ENCODE results near the gene LPP.
A peak's percentile ranks its signal among the peaks of the same experiment; 100 is the strongest.

LPP gene

GRCh38 chr3:188358787-188359493, 205.0 kb downstream of the LPP start:
- DNase-seq (ENCODE audit: low read depth) = no peak
- no peak overlapping the region for H3K4me3 ChIP-seq (ENCODE audit: control insufficient read depth, low read depth, low read length)
- TF ChIP-seq CTCF (IDR thresholded peaks at IDR 0.05; ENCODE audit: control insufficient read depth, insufficient read depth, low read depth, low read length, missing control alignments) = no peak

- no peak overlapping the region for H3K4me3 ChIP-seq (ENCODE audit: control insufficient read depth, low read depth, low read length)
- TF ChIP-seq CTCF (IDR thresholded peaks at IDR 0.05; ENCODE audit: control insufficient read depth, insufficient read depth, low read depth, low read length, missing control alignments) = no peak
- no peak for DNase-seq (ENCODE audit: low read depth)
Measured at GRCh38 chr3:188360364-188360881, 206.5 kb downstream of the LPP start.

GRCh38 chr3:188361888-188362287, 207.9 kb downstream of the LPP start:
- TF ChIP-seq CTCF (IDR thresholded peaks at IDR 0.05; ENCODE audit: control insufficient read depth, insufficient read depth, low read depth, low read length, missing control alignments) = no peak
- no peak overlapping the region for H3K4me3 ChIP-seq (ENCODE audit: control insufficient read depth, low read depth, low read length)
- no peak for DNase-seq (ENCODE audit: low read depth)

GRCh38 chr3:188362405-188362831, 208.5 kb downstream of the LPP start:
- peak; percentile 5 for TF ChIP-seq CTCF (IDR thresholded peaks at IDR 0.05; ENCODE audit: control insufficient read depth, insufficient read depth, low read depth, low read length, missing control alignments)
- no peak overlapping the region for H3K4me3 ChIP-seq (ENCODE audit: control insufficient read depth, low read depth, low read length)
- DNase-seq (ENCODE audit: low read depth) = peak; percentile 59

- H3K4me3 ChIP-seq (ENCODE audit: control insufficient read depth, low read depth, low read length) = no peak overlapping the region
- no peak for TF ChIP-seq CTCF (IDR thresholded peaks at IDR 0.05; ENCODE audit: control insufficient read depth, insufficient read depth, low read depth, low read length, missing control alignments)
- no peak for DNase-seq (ENCODE audit: low read depth)
Measured at GRCh38 chr3:188365184-188365583, 211.2 kb downstream of the LPP start.

GRCh38 chr3:188365988-188366698, 212.2 kb downstream of the LPP start:
- no peak for TF ChIP-seq CTCF (IDR thresholded peaks at IDR 0.05; ENCODE audit: control insufficient read depth, insufficient read depth, low read depth, low read length, missing control alignments)
- DNase-seq (ENCODE audit: low read depth) = no peak
- no peak overlapping the region for H3K4me3 ChIP-seq (ENCODE audit: control insufficient read depth, low read depth, low read length)

Measured in AG09309 (cell line).